ENCODE data around the gene SLC6A6. TPM values are rescaled to one million over a fixed set of nuclear protein-coding genes. Genes with fewer than 3 reads are reported as not detected.
A peak's percentile ranks its signal among the peaks of the same experiment; 100 is the strongest.

Gene SLC6A6
- total RNA-seq, 1 experiment from 2014 or later, result 72.6 TPM

DNA sequence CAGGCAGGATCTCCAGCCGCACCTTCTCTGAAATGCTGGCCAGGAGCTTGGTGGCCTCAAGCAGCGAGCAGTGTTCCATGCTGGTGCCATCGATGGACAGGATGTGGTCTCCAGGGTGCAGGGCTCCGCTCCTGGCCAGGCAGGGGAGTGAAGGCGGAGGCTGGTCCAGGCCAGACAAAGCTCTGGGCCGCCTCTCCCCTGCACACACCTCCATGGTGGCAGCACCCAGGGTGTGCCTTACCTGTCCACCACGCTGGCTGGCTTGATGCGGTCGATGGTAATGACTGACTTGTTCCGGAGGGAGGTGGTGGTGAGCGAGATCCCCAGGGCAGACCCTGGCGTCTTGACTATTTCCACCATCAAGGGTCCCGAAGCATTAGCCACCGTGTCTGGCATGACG is 117.7 kb downstream of the SLC6A6 start:
- Histone ChIP-seq H3K79me2 (ENCODE audit: insufficient read depth, low read length) (no peaks in the 10 kb centered on the region), H4K8ac (replicated peaks; ENCODE audit: insufficient read length, low read depth, low read length) (no peak overlapping the region), H3K14ac (ENCODE audit: insufficient read depth, low read length) (no peak overlapping the region; the same call in 1 of the 2 replicates), H2BK5ac (ENCODE audit: insufficient read length, low read length) (no peak overlapping the region), H3K27ac (ENCODE audit: insufficient read length, low read depth, low read length) (no peak overlapping the region), H2AK5ac (ENCODE audit: insufficient read length, low read length) (no peak overlapping the region), H3K79me1 (ENCODE audit: insufficient read depth, low read depth, low read length, poor library complexity, severe bottlenecking) (no peaks in the 10 kb centered on the region), H4K20me1 (ENCODE audit: control insufficient read depth, insufficient read depth, insufficient read length) (no peaks in the 10 kb centered on the region), H3K27me3 (ENCODE audit: insufficient read depth, low read length) (no peaks in the 10 kb centered on the region), H2BK15ac (ENCODE audit: low read depth, low read length) (no peak overlapping the region), H4K5ac (ENCODE audit: insufficient read length, low read depth, low read length) (no peak overlapping the region), H3K4me2 (ENCODE audit: insufficient read depth, insufficient read length, low read length) (no peak overlapping the region), H3K56ac (ENCODE audit: insufficient read length, low read depth, low read length) (no peak overlapping the region), H3K23me2 (ENCODE audit: insufficient read length, low read depth, low read length, poor library complexity, severe bottlenecking) (no peaks in the 10 kb centered on the region), H3K4me1 (ENCODE audit: insufficient read depth, low read length) (no peaks in the 10 kb centered on the region), H3K23ac (ENCODE audit: insufficient read length, low read depth, low read length) (no peak overlapping the region), H3K9ac (ENCODE audit: extremely low read depth, insufficient read length, low read length) (no peak overlapping the region), H2AFZ (ENCODE audit: low read length) (no peak overlapping the region), H2BK20ac (ENCODE audit: low read depth, low read length, poor library complexity, severe bottlenecking) (no peak overlapping the region), H3K18ac (ENCODE audit: insufficient read length, low read depth, low read length) (no peak overlapping the region), H2BK120ac (ENCODE audit: low read depth, low read length, poor library complexity, severe bottlenecking) (no peak overlapping the region), H3K9me3 (ENCODE audit: control insufficient read depth, low read depth, low read length) (no peaks in the 10 kb centered on the region), H3T11ph (ENCODE audit: low read length) (no peak overlapping the region), H3K4ac (ENCODE audit: low read depth, low read length) (no peak overlapping the region), H2BK12ac (ENCODE audit: insufficient read length, low read depth, low read length) (no peak overlapping the region), H4K91ac (ENCODE audit: insufficient read length, low read depth, low read length) (no peak overlapping the region)
- H3K27me3 Mint-ChIP-seq (ENCODE audit: low read depth), result peaks cover 1% of the 10 kb centered on the region
- DNase-seq, result peak; percentile 39
- peak overlapping the region in 1 of 3 experiments; percentile 20; a peak in 1 of 7 replicates for H3K27ac Mint-ChIP-seq
- no peaks in the 10 kb centered on the region for H3K9me3 Mint-ChIP-seq
- H3K4me1 Mint-ChIP-seq, result peaks cover 3 to 13% of the 10 kb centered on the region in 2 experiments; a peak in 3 of 4 replicates
- TF ChIP-seq, protein P1, sequence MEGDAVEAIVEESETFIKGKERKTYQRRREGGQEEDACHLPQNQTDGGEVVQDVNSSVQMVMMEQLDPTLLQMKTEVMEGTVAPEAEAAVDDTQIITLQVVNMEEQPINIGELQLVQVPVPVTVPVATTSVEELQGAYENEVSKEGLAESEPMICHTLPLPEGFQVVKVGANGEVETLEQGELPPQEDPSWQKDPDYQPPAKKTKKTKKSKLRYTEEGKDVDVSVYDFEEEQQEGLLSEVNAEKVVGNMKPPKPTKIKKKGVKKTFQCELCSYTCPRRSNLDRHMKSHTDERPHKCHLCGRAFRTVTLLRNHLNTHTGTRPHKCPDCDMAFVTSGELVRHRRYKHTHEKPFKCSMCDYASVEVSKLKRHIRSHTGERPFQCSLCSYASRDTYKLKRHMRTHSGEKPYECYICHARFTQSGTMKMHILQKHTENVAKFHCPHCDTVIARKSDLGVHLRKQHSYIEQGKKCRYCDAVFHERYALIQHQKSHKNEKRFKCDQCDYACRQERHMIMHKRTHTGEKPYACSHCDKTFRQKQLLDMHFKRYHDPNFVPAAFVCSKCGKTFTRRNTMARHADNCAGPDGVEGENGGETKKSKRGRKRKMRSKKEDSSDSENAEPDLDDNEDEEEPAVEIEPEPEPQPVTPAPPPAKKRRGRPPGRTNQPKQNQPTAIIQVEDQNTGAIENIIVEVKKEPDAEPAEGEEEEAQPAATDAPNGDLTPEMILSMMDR (conservative IDR thresholded peaks at IDR 0.05), result no peak
- no peak overlapping the region for H3K4me3 Mint-ChIP-seq
- no peaks in the 10 kb centered on the region; a peak in 1 of 7 replicates for H3K36me3 Mint-ChIP-seq (ENCODE audit: insufficient read depth in 1 of 3, low read depth in 3 of 3)
- no CpG with 5 or more reads among the region's 15 CpGs for WGBS (ENCODE audit: extremely low coverage, insufficient read length, low lambda C conversion rate)

Data from H9 (cell line).